GM13977 (cell line): ENCODE measurements around the gene TPM3.
"Not testable (repeated sequence)": the region's sequence is repeated elsewhere in the genome, so short reads cannot be mapped to it uniquely, and the experiment has no call there.

ENCODE experiments used
- DNase-seq: peaks from one replicate; pipeline ENCODE4 v3.0.0; 2012; ENCODE audit warnings: low spot score
- CTCF ChIP-seq: IDR thresholded peaks from 2 replicates; pipeline ENCODE4 v1.5.1; 2012; ENCODE audit warnings: mild to moderate bottlenecking, control low read depth; ENCODE audit not compliant: insufficient read depth; ENCODE audit errors: extremely low read depth, missing control alignments
- in situ Hi-C: fragments of 300-500 bp; cut with MboI; formaldehyde crosslinking; loops from one replicate; pipeline ENCODE4 v1.12.0; 2022; ENCODE audit warnings: low sequenced_read_pairs, low pct_unique_long_range_greater_than_20kb, mixed read lengths, inconsistent platforms; ENCODE audit not compliant: unreplicated experiment

TPM3 gene

GRCh38 chr1:154191990-154192461 is at the start of gene TPM3:
TSS of gene TPM3 (minus strand) at chr1:154192100. CDS start at chr1:154192018, 82 bp downstream.
- TF ChIP-seq CTCF = no peak
- DNase-seq = no peak
- in situ Hi-C loops = no loop called here

GRCh38 chr1:154240294-154240833 is 48.5 kb upstream of the TPM3 start:
- in situ Hi-C loops = no loop called here
- TF ChIP-seq CTCF = no peak
- DNase-seq = no peak

GRCh38 chr1:154239491-154239890 is 47.6 kb upstream of the TPM3 start:
- in situ Hi-C loops = no loop called here
- TF ChIP-seq CTCF = no peak
- DNase-seq = no peak

GRCh38 chr1:154237880-154238506 is 46.1 kb upstream of the TPM3 start:
- DNase-seq = no peak
- in situ Hi-C loops = no loop called here
- TF ChIP-seq CTCF = no peak

- in situ Hi-C loops = no loop called here
- no peak for DNase-seq
- no peak for TF ChIP-seq CTCF
Observed at GRCh38 chr1:154237435-154237834, 45.5 kb upstream of the TPM3 start.

GRCh38 chr1:154236855-154237254 is 45.0 kb upstream of the TPM3 start:
- no peak for TF ChIP-seq CTCF
- in situ Hi-C loops = no loop called here
- no peak for DNase-seq

GRCh38 chr1:154233127-154233526 is 41.2 kb upstream of the TPM3 start:
- DNase-seq, in situ Hi-C loops: not testable (repeated sequence)

GRCh38 chr1:154231112-154231511 is 39.2 kb upstream of the TPM3 start:
- in situ Hi-C loops, DNase-seq: not testable (repeated sequence)
